K562 (cell line): ENCODE measurements around the gene CUX1. TPM values are rescaled to one million over a fixed set of nuclear protein-coding genes. Genes with fewer than 3 reads are reported as not detected.

Source experiments
- ATAC-seq: fragments of 200-7000 bp; cut with Tn5 transposase; 3 replicates; pipeline ENCODE4 v1.9.1; 2020; ENCODE audit warnings: moderate library complexity
- BruUV-seq: library from RNA; stranded (reverse); fragments of 400-500 nt; replicated peaks from 2 replicates; lab custom pipeline; 2021; lab: Mats Ljungman, UMichigan
- CTCF ChIA-PET: fragments of 300-600 bp; formaldehyde crosslinking; extraction: SDS; loops from one replicate; lab custom pipeline; 2021; ENCODE audit warnings: low intra/inter-chr PET ratio; lab: Yijun Ruan, JAX
- POLR2A ChIA-PET: fragments of 300-600, 350-650 bp; sonication (Branson Sonifier 250); formaldehyde crosslinking; extraction: SDS; loops from one replicate; lab custom pipeline; 2021; ENCODE audit warnings: antibody characterized with exemption, inconsistent platforms; lab: Yijun Ruan, JAX
- DNase-seq, 4 experiments: peaks; one replicate each; pipeline versions ENCODE4 v3.0.0 to v3.0.0-alpha.2; 2011 to 2018; ENCODE audit warnings: low spot score in 3 of 4, mixed read lengths in 3 of 4; ENCODE audit errors: extremely low read depth in 1 of 4
- FAIRE-seq: peaks from 2 replicates; lab custom pipeline; 2011; peaks lifted over from hg19 to GRCh38; lab: Jason Lieb, UNC
- H2AFZ ChIP-seq: 2 replicates; pipeline ENCODE4 v1.6.0; 2011; ENCODE audit warnings: low read depth, low read length, control low read depth, inconsistent platforms
- H3K27ac ChIP-seq: fragments of 200-600 bp; 3 replicates; pipeline ENCODE4 v1.8.0; 2011; ENCODE audit warnings: low read depth, mild to moderate bottlenecking, control low read depth, inconsistent platforms, low read length, moderate library complexity, mixed read lengths; ENCODE audit errors: extremely low read depth
- H3K27me3 ChIP-seq, 2 experiments: fragments of 300-600 bp in 1 of 2; 2 replicates in 1 of 2; 3 replicates in 1 of 2; pipeline versions ENCODE4 v1.6.0 to v1.8.0; 2011; ENCODE audit warnings: inconsistent platforms in 2 of 2, low read length in 2 of 2, mild to moderate bottlenecking in 1 of 2, mixed read lengths in 1 of 2, moderate library complexity in 1 of 2; ENCODE audit not compliant: control insufficient read depth in 2 of 2, insufficient read depth in 2 of 2
- H3K36me3 ChIP-seq: fragments of 300-600 bp; 3 replicates; pipeline ENCODE4 v1.8.0; 2011; ENCODE audit warnings: mild to moderate bottlenecking, low read length, inconsistent platforms; ENCODE audit not compliant: control insufficient read depth, insufficient read depth
- H3K4me1 ChIP-seq, 2 experiments: fragments of 200-600 bp in 1 of 2; replicated peaks in 1 of 2; 2 replicates in 1 of 2; 3 replicates in 1 of 2; pipeline versions ENCODE4 v1.5.1 to v1.8.0; 2011; ENCODE audit warnings: inconsistent platforms in 2 of 2, low read length in 2 of 2, mild to moderate bottlenecking in 1 of 2, mixed read lengths in 1 of 2, moderate library complexity in 1 of 2; ENCODE audit not compliant: control insufficient read depth in 2 of 2, insufficient read depth in 2 of 2
- H3K4me2 ChIP-seq: 2 replicates; pipeline ENCODE4 v1.6.1; 2011; ENCODE audit warnings: low read length, control low read depth, inconsistent platforms, mixed read lengths; ENCODE audit not compliant: insufficient read depth
- H3K4me3 ChIP-seq: fragments of 200-600 bp; sonication (generic), shearing (Covaris generic); 2 replicates; pipeline ENCODE4 v1.5.1; 2016; ENCODE audit warnings: control low read depth, inconsistent platforms
- H3K79me2 ChIP-seq: fragments of 200-600 bp; 3 replicates; pipeline ENCODE4 v1.8.0; 2011; ENCODE audit warnings: low read length, inconsistent platforms; ENCODE audit not compliant: control insufficient read depth, insufficient read depth
- H3K9ac ChIP-seq, 2 experiments: 2 replicates each; pipeline versions ENCODE4 v1.6.0 to v1.6.1; 2011; ENCODE audit warnings: low read depth in 2 of 2, low read length in 2 of 2, control low read depth in 1 of 2, inconsistent platforms in 1 of 2, mild to moderate bottlenecking in 1 of 2, mixed read lengths in 1 of 2; ENCODE audit not compliant: insufficient read depth in 1 of 2
- H3K9me1 ChIP-seq: one replicate; pipeline ENCODE4 v1.6.0; 2011; ENCODE audit warnings: inconsistent platforms, mild to moderate bottlenecking, low read length, moderate library complexity; ENCODE audit not compliant: control insufficient read depth, insufficient read depth
- H3K9me3 ChIP-seq: replicated peaks from 2 replicates; pipeline ENCODE4 v1.5.1; 2011; ENCODE audit warnings: low read depth, low read length, inconsistent platforms; ENCODE audit not compliant: control insufficient read depth, insufficient read depth
- H4K20me1 ChIP-seq: replicated peaks from 2 replicates; pipeline ENCODE4 v1.6.1; 2011; ENCODE audit warnings: low read length, inconsistent platforms, mixed read lengths; ENCODE audit not compliant: control insufficient read depth, insufficient read depth
- ADNP ChIP-seq: fragments of 200-800 bp; sonication (Bioruptor generic); IDR thresholded peaks from 2 replicates; pipeline ENCODE4 v1.6.1; 2016; ENCODE audit warnings: missing genetic modification characterization, missing compliant biosample characterization
- BCOR ChIP-seq: fragments of 450-650 bp; IDR thresholded peaks from 2 replicates; pipeline ENCODE4 v1.6.1; 2016
- CCAR2 ChIP-seq: fragments of 200-400 bp; formaldehyde crosslinking; IDR thresholded peaks from 2 replicates; pipeline ENCODE4 v1.6.1; 2017; ENCODE audit warnings: mild to moderate bottlenecking, low read depth, low read length
- FOXM1 ChIP-seq, 2 experiments: fragments of 450-650 bp in 1 of 2; sonication (generic) in 1 of 2; formaldehyde crosslinking in 1 of 2; IDR thresholded peaks; 2 replicates each; pipeline versions ENCODE4 v1.6.1 to v1.9.0; 2017 to 2022; ENCODE audit warnings: low read depth in 2 of 2, mild to moderate bottlenecking in 2 of 2, missing genetic modification reagents in 1 of 2, moderate library complexity in 1 of 2
- KDM1A ChIP-seq, 2 experiments: fragments of 450-650 bp; IDR thresholded peaks; 2 replicates each; pipeline ENCODE4 v1.6.1; 2016; ENCODE audit warnings: mild to moderate bottlenecking in 2 of 2
- RAD51 ChIP-seq: fragments of 450-650 bp; IDR thresholded peaks from 2 replicates; pipeline ENCODE4 v1.7.1; 2016; ENCODE audit warnings: low read depth, mild to moderate bottlenecking, borderline replicate concordance
- RBM25 ChIP-seq: fragments of 200-400 bp; formaldehyde crosslinking; IDR thresholded peaks from 2 replicates; pipeline ENCODE4 v1.6.1; 2018; ENCODE audit warnings: low read length, low read depth, moderate library complexity; ENCODE audit not compliant: severe bottlenecking
- SMARCA5 ChIP-seq: fragments of 450-650 bp; IDR thresholded peaks from 2 replicates; pipeline ENCODE4 v1.6.1; 2016
- ZFP36 ChIP-seq: fragments of 150-350 bp; IDR thresholded peaks from 2 replicates; pipeline ENCODE4 v1.6.1; 2018; ENCODE audit warnings: low read length, low read depth; ENCODE audit not compliant: partially characterized antibody
- WGBS: fragments of 100-300 bp; shearing (Covaris generic); methylation state at CpG from one replicate; pipeline ENCODE4 v1.1.6; 2016; ENCODE audit warnings: low coverage, mixed read lengths; ENCODE audit not compliant: insufficient coverage; ENCODE audit errors: missing lambda C conversion rate; 5-methylcytosine and 5-hydroxymethylcytosine counted together
- in situ Hi-C: fragments of 300-500 bp; cut with MboI; formaldehyde crosslinking; loops from 4 replicates; pipeline ENCODE4 v1.15.0; 2018; ENCODE audit warnings: inconsistent platforms, mixed read lengths
- intact Hi-C: fragments of 100-400 bp; cut with micrococcal nuclease; formaldehyde crosslinking; loops from 2 replicates; pipeline ENCODE4 v1.14.2; 2022
- polyA plus RNA-seq, 8 experiments: library from polyadenylated mRNA; depleted of rRNA in 4 of 8; stranded (reverse) in 5 of 8; unstranded in 3 of 8; fragments of >200 nt; fragmentation: Nextera tagmentation in 2 of 8; fragmentation: Illumina TruSeq in 1 of 8; extraction: Ambion mirVana in 2 of 8; extraction: Trizol in 1 of 8; gene quantifications; 2 replicates each; pipeline versions ENCODE4 v1.2.1 to v1.2.3, GENCODE V29; 2011 to 2014; ENCODE audit warnings: inconsistent platforms in 1 of 8, missing spikeins in 1 of 8
- total RNA-seq, 7 experiments: library from RNA; depleted of rRNA in 6 of 7; stranded (reverse); fragments of >200 nt in 6 of 7; fragmentation: Illumina TruSeq in 2 of 7; extraction: Trizol in 2 of 7; gene quantifications; 2 replicates each; pipeline versions ENCODE4 v1.2.1 to v1.2.3, GENCODE V29; 2011 to 2021; ENCODE audit warnings: low replicate concordance in 1 of 7
- TF ChIP-seq, protein P1 (sequence below): fragments of 450-650 bp; IDR thresholded peaks from 2 replicates; pipeline ENCODE4 v1.6.1; 2018; ENCODE audit warnings: mild to moderate bottlenecking, low read depth; ENCODE audit not compliant: partially characterized antibody

Gene CUX1
- total and polyA plus RNA-seq, 9 of the 15 experiments (the other 6 are each of a cell fraction or from before 2014, with no cell fraction given) = 3.6 to 55.3 (median 25.2) TPM

DNA sequence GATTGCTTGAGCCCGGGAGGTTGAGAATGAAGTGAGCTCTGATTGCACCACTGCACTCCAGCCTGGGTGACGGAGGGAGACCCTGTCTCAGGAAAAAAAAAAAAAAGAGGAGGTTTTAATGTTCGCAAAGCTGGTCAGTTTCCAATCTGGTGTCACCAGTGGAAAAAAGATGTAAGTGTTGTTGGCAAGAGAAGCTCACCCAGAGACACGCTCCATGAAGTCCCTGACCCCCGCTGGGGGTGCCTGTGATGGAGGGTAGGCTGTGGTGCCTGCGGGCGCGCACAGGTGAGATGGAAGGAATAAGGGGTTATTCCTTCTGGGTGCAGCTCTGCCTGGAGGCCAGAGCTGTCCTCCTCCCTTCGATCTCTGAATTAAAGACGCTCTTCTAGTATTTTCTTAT is 122.7 kb downstream of the CUX1 start:
- peaks cover 24 to 28% of the 10 kb centered on the region in 2 experiments for H3K4me1 ChIP-seq
- H3K27ac ChIP-seq = no peak overlapping the region
- no TSS peak for BruUV-seq
- in situ Hi-C loops = no loop called here
- CTCF ChIA-PET = no interaction called here
- no peak overlapping the region for H3K4me2 ChIP-seq
- peaks cover 6% of the 10 kb centered on the region; the same call in 2 of the 3 replicates for H3K36me3 ChIP-seq
- no peak for DNase-seq
- peaks cover 56% of the 10 kb centered on the region for H3K79me2 ChIP-seq
- no peak overlapping the region for H3K9ac ChIP-seq
- peaks cover 18% of the 10 kb centered on the region; the same call in 1 of the 2 replicates for H4K20me1 ChIP-seq
- no peak for ATAC-seq
- intact Hi-C loops = no loop called here
- H3K9me1 ChIP-seq = no peaks in the 10 kb centered on the region
- WGBS = 89% methylated on average over 10 of the region's 10 CpGs
- H3K9me3 ChIP-seq = no peaks in the 10 kb centered on the region
- no peak overlapping the region for H2AFZ ChIP-seq
- TF ChIP-seq RAD51 (no peak), CCAR2 (no peak)
- TF ChIP-seq, protein P1, sequence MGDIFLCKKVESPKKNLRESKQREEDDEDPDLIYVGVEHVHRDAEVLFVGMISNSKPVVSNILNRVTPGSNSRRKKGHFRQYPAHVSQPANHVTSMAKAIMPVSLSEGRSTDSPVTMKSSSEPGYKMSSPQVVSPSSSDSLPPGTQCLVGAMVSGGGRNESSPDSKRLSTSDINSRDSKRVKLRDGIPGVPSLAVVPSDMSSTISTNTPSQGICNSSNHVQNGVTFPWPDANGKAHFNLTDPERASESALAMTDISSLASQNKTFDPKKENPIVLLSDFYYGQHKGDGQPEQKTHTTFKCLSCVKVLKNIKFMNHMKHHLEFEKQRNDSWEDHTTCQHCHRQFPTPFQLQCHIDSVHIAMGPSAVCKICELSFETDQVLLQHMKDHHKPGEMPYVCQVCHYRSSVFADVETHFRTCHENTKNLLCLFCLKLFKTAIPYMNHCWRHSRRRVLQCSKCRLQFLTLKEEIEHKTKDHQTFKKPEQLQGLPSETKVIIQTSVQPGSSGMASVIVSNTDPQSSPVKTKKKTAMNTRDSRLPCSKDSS = no peak
- POLR2A ChIA-PET = interaction anchor here (1.6 kb wide), 1 partner anchor 37 kb away, joined by 5 read pairs; no protein-coding TSS in a partner anchor
- no peaks in the 10 kb centered on the region for H3K27me3 ChIP-seq
- H3K4me3 ChIP-seq = no peak overlapping the region
- no peak for FAIRE-seq

- in situ Hi-C loops (no loop called here), intact Hi-C loops (no loop called here)
- ChIA-PET POLR2A (interaction anchor here (1.6 kb wide), 1 partner anchor 38 kb away, joined by 5 read pairs; no protein-coding TSS in a partner anchor), CTCF (no interaction called here)
- ATAC-seq = no peak
- H4K20me1 ChIP-seq = peaks cover 20% of the 10 kb centered on the region; the same call in 1 of the 2 replicates
- no peak for DNase-seq
- H3K4me3 ChIP-seq = no peak overlapping the region
- H3K36me3 ChIP-seq = peaks cover 3% of the 10 kb centered on the region; the same call in 2 of the 3 replicates
- H3K4me1 ChIP-seq = peaks cover 24 to 34% of the 10 kb centered on the region in 2 experiments
- H3K9ac ChIP-seq = peak overlapping the region in 1 of 2 experiments; percentile 46; a peak in 2 of 4 replicates
- WGBS = 61% methylated on average over 9 of the region's 9 CpGs
- H3K79me2 ChIP-seq = peaks cover 54% of the 10 kb centered on the region
- no TSS peak for BruUV-seq
- no peak overlapping the region for H3K27ac ChIP-seq
- no peak for FAIRE-seq
- TF ChIP-seq CCAR2 (no peak), SMARCA5 (0 out of 2 replicates have a peak, but pooled peaks have one; percentile 21), RBM25 (peak; percentile 78), BCOR (peak; percentile 82), ZFP36 (peak; percentile 85), ADNP (tag) (0 out of 2 replicates have a peak, but pooled peaks have one; percentile 38), KDM1A (IDR thresholded peaks at IDR 0.05) (peak; percentile 46 to 52; a peak in 3 of 4 replicates), FOXM1 (IDR thresholded peaks at IDR 0.05; ENCODE audit: low read depth) (no peak), FOXM1 (CRISPR knock-in tag; IDR thresholded peaks at IDR 0.05; ENCODE audit: low read depth) (no peak)
- H3K4me2 ChIP-seq = no peak overlapping the region
- H3K27me3 ChIP-seq = no peaks in the 10 kb centered on the region
- no peak overlapping the region for H2AFZ ChIP-seq
- no peaks in the 10 kb centered on the region for H3K9me1 ChIP-seq
- no peaks in the 10 kb centered on the region for H3K9me3 ChIP-seq
Measured at GRCh38 chr7:101940830-101941229, 123.4 kb downstream of the CUX1 start.
